Coronary artery (tissue), 2 donors: ENCODE data around the gene SNX18.

Experiments
- DNase-seq: peaks from one replicate; pipeline ENCODE4 v3.0.0-alpha.2; 2017; ENCODE audit warnings: low spot score
- H3K27ac ChIP-seq, 2 donors: fragments of 200-600 bp; sonication (generic); one replicate each; pipeline ENCODE4 v1.5.1; 2016 to 2019
- H3K4me3 ChIP-seq: fragments of 200-600 bp; sonication (generic); 2 replicates; pipeline ENCODE4 v1.5.1; 2016; ENCODE audit warnings: mild to moderate bottlenecking, moderate library complexity
- CTCF ChIP-seq: fragments of 200-600 bp; sonication (generic); IDR thresholded peaks from one replicate; pipeline ENCODE4 v1.5.1; 2019; ENCODE audit warnings: antibody characterized with exemption

Gene SNX18

GRCh38 chr5:54539001-54539400 is 21.4 kb downstream of the SNX18 start:
- no peak overlapping the region for H3K27ac ChIP-seq
- no peak for DNase-seq
- no peak for TF ChIP-seq CTCF
- no peak overlapping the region for H3K4me3 ChIP-seq

- no peak overlapping the region for H3K27ac ChIP-seq
- H3K4me3 ChIP-seq = no peak overlapping the region
- no peak for DNase-seq
- TF ChIP-seq CTCF = no peak
Observed at GRCh38 chr5:54540286-54540685, 22.7 kb downstream of the SNX18 start.

- TF ChIP-seq CTCF = no peak
- no peak for DNase-seq
- Histone ChIP-seq H3K4me3 (peak overlapping the region; percentile 53), H3K27ac (peak overlapping the region in 1 of 2 donors; percentile 53)
Observed at GRCh38 chr5:54541823-54542783, 24.5 kb downstream of the SNX18 start.

GRCh38 chr5:54544044-54544443 is 26.5 kb downstream of the SNX18 start:
- DNase-seq = no peak
- TF ChIP-seq CTCF = no peak
- Histone ChIP-seq H3K27ac (no peak overlapping the region), H3K4me3 (no peak overlapping the region)

- TF ChIP-seq CTCF = no peak
- H3K4me3 ChIP-seq = no peak overlapping the region
- no peak for DNase-seq
- H3K27ac ChIP-seq = no peak overlapping the region
Observed at GRCh38 chr5:54545796-54546195, 28.2 kb downstream of the SNX18 start.

- Histone ChIP-seq H3K27ac (peak overlapping the region in 1 of 2 donors; percentile 55), H3K4me3 (no peak overlapping the region)
- DNase-seq = no peak
- no peak for TF ChIP-seq CTCF
Observed at GRCh38 chr5:54547711-54548250, 30.2 kb downstream of the SNX18 start.

GRCh38 chr5:54548565-54548964 is 31.0 kb downstream of the SNX18 start:
- TF ChIP-seq CTCF = no peak
- Histone ChIP-seq H3K27ac (peak overlapping the region in 1 of 2 donors; percentile 55), H3K4me3 (no peak overlapping the region)
- no peak for DNase-seq
